GM19395 (cell line): ENCODE results near the gene FAM170B.

Experiments used
- ATAC-seq: cut with Tn5 transposase; IDR thresholded peaks from one replicate; pipeline ENCODE4 v1.9.1; 2021; ENCODE audit warnings: mild to moderate bottlenecking, moderate library complexity; ENCODE audit not compliant: unreplicated experiment

Gene FAM170B

GRCh38 chr10:49133706-49134248, at the start of gene FAM170B:
Gene FAM170B (minus strand): TSS chr10:49134021. CDS start chr10:49133918, 103 bp downstream.
- no peak for ATAC-seq

- ATAC-seq = no peak
Observed at GRCh38 chr10:49182776-49183175, 49.0 kb upstream of the FAM170B start.

- ATAC-seq = no peak
Observed at GRCh38 chr10:49180444-49180860, 46.6 kb upstream of the FAM170B start.

GRCh38 chr10:49179699-49180443, 46.0 kb upstream of the FAM170B start:
- ATAC-seq = no peak

GRCh38 chr10:49178489-49179471, 45.0 kb upstream of the FAM170B start:
- ATAC-seq = no peak

GRCh38 chr10:49177391-49178355, 43.9 kb upstream of the FAM170B start:
- peak; percentile 81 for ATAC-seq

GRCh38 chr10:49176310-49177268, 42.8 kb upstream of the FAM170B start:
- ATAC-seq = peak; percentile 3

- ATAC-seq = no peak
Observed at GRCh38 chr10:49175587-49176309, 41.9 kb upstream of the FAM170B start.

GRCh38 chr10:49174926-49175500, 41.2 kb upstream of the FAM170B start:
- ATAC-seq = no peak

- no peak for ATAC-seq
Observed at GRCh38 chr10:49174261-49174925, 40.6 kb upstream of the FAM170B start.

- no peak for ATAC-seq
Observed at GRCh38 chr10:49173853-49174252, 40.0 kb upstream of the FAM170B start.

GRCh38 chr10:49173201-49173772, 39.5 kb upstream of the FAM170B start:
- ATAC-seq = no peak

GRCh38 chr10:49172777-49173132, 38.9 kb upstream of the FAM170B start:
- ATAC-seq = no peak

- ATAC-seq = no peak
Observed at GRCh38 chr10:49172061-49172776, 38.4 kb upstream of the FAM170B start.

GRCh38 chr10:49171326-49172060, 37.7 kb upstream of the FAM170B start:
- no peak for ATAC-seq
